Measurements from ENCODE around the gene ALS2. TPM values are rescaled to one million over a fixed set of nuclear protein-coding genes. Genes with fewer than 3 reads are reported as not detected.

Gene ALS2
- total RNA-seq, 1 experiment from 2014 or later: 38.3 TPM

- Histone ChIP-seq H3K36me3 (ENCODE audit: control insufficient read depth, insufficient read depth, low read length) (peaks cover 2% of the 10 kb centered on the region; the same call in 1 of the 2 replicates), H3K4me3 (ENCODE audit: low read depth, low read length) (no peak overlapping the region), H3K9me3 (no peaks in the 10 kb centered on the region), H3K4me1 (no peaks in the 10 kb centered on the region), H3K27me3 (replicated peaks; ENCODE audit: control insufficient read depth, insufficient read depth, low read length) (no peaks in the 10 kb centered on the region)
- Mint-ChIP-seq H3K9me3 (ENCODE audit: unreplicated experiment) (no peaks in the 10 kb centered on the region), H3K36me3 (ENCODE audit: insufficient read depth, unreplicated experiment) (peaks cover 46% of the 10 kb centered on the region), H3K4me1 (ENCODE audit: low read depth, unreplicated experiment) (no peaks in the 10 kb centered on the region), H3K27ac (ENCODE audit: unreplicated experiment) (no peak overlapping the region), H3K4me3 (ENCODE audit: unreplicated experiment) (no peak overlapping the region), H3K27me3 (ENCODE audit: insufficient read depth, unreplicated experiment) (no peaks in the 10 kb centered on the region)
- intact Hi-C loops (cut with micrococcal nuclease; ENCODE audit: unreplicated experiment): no loop called here
- CTCF ChIA-PET: no interaction called here
- no TSS peak for BruUV-seq (replicated peaks)
- POLR2A ChIA-PET: no interaction called here
- TF ChIP-seq CTCF (IDR thresholded peaks at IDR 0.05; ENCODE audit: insufficient read depth in 1 of 2, low read depth in 1 of 2, low read length in 1 of 2, severe bottlenecking in 1 of 2, unreplicated experiment in 1 of 2): no peak
- DNase-seq: no peak
These were observed 71.7 kb downstream of the ALS2 start for GRCh38 chr2:201709049-201709448.

GRCh38 chr2:201707753-201708152 lies 73.0 kb downstream of the ALS2 start:
- Histone ChIP-seq H3K27me3 (replicated peaks; ENCODE audit: control insufficient read depth, insufficient read depth, low read length) (no peaks in the 10 kb centered on the region), H3K36me3 (ENCODE audit: control insufficient read depth, insufficient read depth, low read length) (peaks cover 2% of the 10 kb centered on the region; the same call in 1 of the 2 replicates)

GRCh38 chr2:201707142-201707541 lies 73.6 kb downstream of the ALS2 start:
- H3K4me3 Mint-ChIP-seq (ENCODE audit: unreplicated experiment): no peak overlapping the region
- peaks cover 51% of the 10 kb centered on the region for H3K36me3 Mint-ChIP-seq (ENCODE audit: insufficient read depth, unreplicated experiment)
- BruUV-seq (replicated peaks): no TSS peak
- no peak overlapping the region for H3K4me3 ChIP-seq (ENCODE audit: low read depth, low read length)
- H3K9me3 Mint-ChIP-seq (ENCODE audit: unreplicated experiment): no peaks in the 10 kb centered on the region
- H3K9me3 ChIP-seq: no peaks in the 10 kb centered on the region
- H3K27me3 ChIP-seq (replicated peaks; ENCODE audit: control insufficient read depth, insufficient read depth, low read length): no peaks in the 10 kb centered on the region
- H3K4me1 ChIP-seq: no peaks in the 10 kb centered on the region
- no peaks in the 10 kb centered on the region for H3K4me1 Mint-ChIP-seq (ENCODE audit: low read depth, unreplicated experiment)
- H3K27ac Mint-ChIP-seq (ENCODE audit: unreplicated experiment): no peak overlapping the region
- ChIA-PET CTCF (no interaction called here), POLR2A (no interaction called here)
- H3K36me3 ChIP-seq (ENCODE audit: control insufficient read depth, insufficient read depth, low read length): peaks cover 2% of the 10 kb centered on the region; the same call in 1 of the 2 replicates
- no peaks in the 10 kb centered on the region for H3K27me3 Mint-ChIP-seq (ENCODE audit: insufficient read depth, unreplicated experiment)
- intact Hi-C loops (cut with micrococcal nuclease; ENCODE audit: unreplicated experiment): no loop called here
- no peak for DNase-seq
- TF ChIP-seq CTCF (IDR thresholded peaks at IDR 0.05; ENCODE audit: insufficient read depth in 1 of 2, low read depth in 1 of 2, low read length in 1 of 2, severe bottlenecking in 1 of 2, unreplicated experiment in 1 of 2): no peak

More at GRCh38 chr2:201707753-201708152, 73.0 kb downstream of the ALS2 start:
- TF ChIP-seq CTCF (IDR thresholded peaks at IDR 0.05; ENCODE audit: insufficient read depth in 1 of 2, low read depth in 1 of 2, low read length in 1 of 2, severe bottlenecking in 1 of 2, unreplicated experiment in 1 of 2): no peak
- no peak for DNase-seq
- no peaks in the 10 kb centered on the region for H3K4me1 Mint-ChIP-seq (ENCODE audit: low read depth, unreplicated experiment)
- H3K9me3 ChIP-seq: no peaks in the 10 kb centered on the region
- no peak overlapping the region for H3K4me3 ChIP-seq (ENCODE audit: low read depth, low read length)
- H3K27me3 Mint-ChIP-seq (ENCODE audit: insufficient read depth, unreplicated experiment): no peaks in the 10 kb centered on the region
- H3K4me3 Mint-ChIP-seq (ENCODE audit: unreplicated experiment): no peak overlapping the region
- peaks cover 47% of the 10 kb centered on the region for H3K36me3 Mint-ChIP-seq (ENCODE audit: insufficient read depth, unreplicated experiment)
- no peak overlapping the region for H3K27ac Mint-ChIP-seq (ENCODE audit: unreplicated experiment)
- intact Hi-C loops (cut with micrococcal nuclease; ENCODE audit: unreplicated experiment): no loop called here
- BruUV-seq (replicated peaks): no TSS peak
- no peaks in the 10 kb centered on the region for H3K9me3 Mint-ChIP-seq (ENCODE audit: unreplicated experiment)
- H3K4me1 ChIP-seq: no peaks in the 10 kb centered on the region
- ChIA-PET POLR2A (no interaction called here), CTCF (no interaction called here)
